CD8-positive, alpha-beta memory T cell (primary cell): ENCODE measurements around the gene AKR1A1. TPM values are rescaled to one million over a fixed set of nuclear protein-coding genes. Genes with fewer than 3 reads are reported as not detected.
"Not testable (repeated sequence)": the region's sequence is repeated elsewhere in the genome, so short reads cannot be mapped to it uniquely, and the experiment has no call there.

Source experiments
- CTCF ChIA-PET: fragments of 350-600 bp; sonication (Branson Sonifier 250); formaldehyde crosslinking; loops from one replicate; lab custom pipeline; 2021; ENCODE audit warnings: antibody characterized with exemption; lab: Charles Lee
- POLR2A ChIA-PET: fragments of 350-600 bp; sonication (Branson Sonifier 250); formaldehyde crosslinking; loops from one replicate; lab custom pipeline; 2021; ENCODE audit warnings: antibody characterized with exemption; lab: Charles Lee
- DNase-seq, 5 donors: peaks; one replicate each; pipeline versions ENCODE4 v3.0.0 to v3.0.0-alpha.2; 2020 to 2022; ENCODE audit warnings: mixed read lengths in 1 of 5
- H3K27ac ChIP-seq: one replicate; pipeline ENCODE4 v1.7.0; 2013; ENCODE audit warnings: low read depth, mild to moderate bottlenecking, low read length, moderate library complexity
- H3K27me3 ChIP-seq: 2 replicates; pipeline ENCODE4 v1.7.0; 2013; ENCODE audit warnings: low read length, mild to moderate bottlenecking; ENCODE audit not compliant: insufficient read depth, poor library complexity, severe bottlenecking
- H3K36me3 ChIP-seq: 2 replicates; pipeline ENCODE4 v1.7.0; 2013; ENCODE audit warnings: mild to moderate bottlenecking, low read length, moderate library complexity; ENCODE audit not compliant: insufficient read depth
- H3K4me1 ChIP-seq: 2 replicates; pipeline ENCODE4 v1.7.0; 2013; ENCODE audit warnings: mild to moderate bottlenecking, low read length, moderate library complexity; ENCODE audit not compliant: insufficient read depth
- H3K4me3 ChIP-seq: 2 replicates; pipeline ENCODE4 v1.7.0; 2013; ENCODE audit warnings: mild to moderate bottlenecking, low read length
- H3K9me3 ChIP-seq: 2 replicates; pipeline ENCODE4 v1.7.0; 2013; ENCODE audit warnings: mild to moderate bottlenecking, low read length
- H3K27ac Mint-ChIP-seq, 8 donors: one replicate each; pipeline ENCODE4 v1.8.0; 2020 to 2021; ENCODE audit warnings: mixed read lengths in 8 of 8, mild to moderate bottlenecking in 6 of 8, inconsistent platforms in 3 of 8, moderate library complexity in 3 of 8
- H3K27me3 Mint-ChIP-seq, 2 donors: one replicate each; pipeline ENCODE4 v1.8.0; 2020 to 2021; ENCODE audit warnings: mixed read lengths in 2 of 2, mild to moderate bottlenecking in 1 of 2, moderate library complexity in 1 of 2
- H3K36me3 Mint-ChIP-seq, 3 donors: one replicate each; pipeline ENCODE4 v1.8.0; 2020 to 2021; ENCODE audit warnings: mixed read lengths in 3 of 3, inconsistent platforms in 1 of 3, mild to moderate bottlenecking in 1 of 3
- H3K4me1 Mint-ChIP-seq, 3 donors: one replicate each; pipeline ENCODE4 v1.8.0; 2020 to 2021; ENCODE audit warnings: mixed read lengths in 3 of 3, inconsistent platforms in 1 of 3, mild to moderate bottlenecking in 1 of 3
- H3K4me3 Mint-ChIP-seq, 7 donors: one replicate each; pipeline ENCODE4 v1.8.0; 2020 to 2021; ENCODE audit warnings: mixed read lengths in 7 of 7, mild to moderate bottlenecking in 6 of 7, moderate library complexity in 4 of 7, inconsistent platforms in 2 of 7
- H3K9me3 Mint-ChIP-seq, 5 donors: one replicate each; pipeline ENCODE4 v1.8.0; 2020 to 2022; ENCODE audit warnings: mixed read lengths in 5 of 5, mild to moderate bottlenecking in 3 of 5, moderate library complexity in 2 of 5, inconsistent platforms in 1 of 5
- polyA plus RNA-seq: library from polyadenylated mRNA; unstranded; fragments of 300-500 nt; fragmentation: Illumina TruSeq; gene quantifications from one replicate; pipeline ENCODE4 v1.2.3, GENCODE V29; 2021
- total RNA-seq, 2 experiments: library from RNA; stranded (reverse); gene quantifications; one replicate each; pipeline ENCODE4 v1.2.3, GENCODE V29; 2021

AKR1A1 gene
- total and polyA plus RNA-seq, 3 experiments from 2014 or later: 98.3 to 217 (median 204) TPM

DNA sequence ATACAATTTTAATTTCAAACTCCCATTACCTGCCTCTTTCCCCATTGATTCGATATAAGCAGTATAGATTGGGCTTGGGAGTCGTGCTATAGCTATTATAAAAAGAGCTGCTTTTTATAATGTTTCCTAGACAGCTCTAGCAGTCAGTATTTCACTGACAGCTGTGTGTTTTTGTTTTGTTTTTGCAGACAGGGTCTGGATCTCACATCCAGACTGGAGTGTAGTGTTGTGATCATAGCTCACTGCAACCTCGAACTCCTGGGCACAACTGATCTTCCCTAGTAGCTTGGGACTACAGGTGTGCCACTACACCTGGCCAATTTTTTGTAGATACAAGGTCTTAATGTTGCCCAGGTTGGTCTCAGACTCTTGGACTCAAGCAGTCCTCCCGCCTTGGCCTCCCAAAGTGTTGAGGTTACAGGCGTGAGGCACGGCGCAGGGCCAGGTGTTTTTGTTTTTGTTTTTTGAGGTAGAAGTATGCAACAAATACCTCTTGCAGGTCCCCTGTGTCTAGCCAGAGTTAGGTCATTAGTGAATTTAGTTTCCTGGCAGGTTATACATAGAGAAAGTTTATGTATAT lies 35.0 kb downstream of the AKR1A1 start:
- Histone ChIP-seq H3K36me3 (no peaks in the 10 kb centered on the region), H3K9me3 (no peaks in the 10 kb centered on the region), H3K27ac (peak overlapping the region; percentile 60), H3K4me3 (peak overlapping the region; percentile 95), H3K4me1 (peaks cover 21% of the 10 kb centered on the region), H3K27me3 (no peaks in the 10 kb centered on the region)
- Mint-ChIP-seq H3K9me3 (no peaks in the 10 kb centered on the region), H3K4me3 (peak overlapping the region; percentile 93 to 100 (median 99)), H3K36me3 (peaks cover 0 to 15% (median 0%) of the 10 kb centered on the region in 3 donors), H3K27ac (peak overlapping the region; percentile 94 to 98 (median 96)), H3K27me3 (peaks cover 0 to 2% of the 10 kb centered on the region in 2 donors), H3K4me1 (peaks cover 35 to 54% (median 40%) of the 10 kb centered on the region in 3 donors)
- CTCF ChIA-PET: interaction anchor here (0.8 to 3.0 kb wide), 2 partner anchors 64 to 93 kb away, joined by 3 to 8 read pairs; partner anchors contain the start of gene PRDX1
- POLR2A ChIA-PET: interaction anchor here (0.8 to 2.1 kb wide), 7 partner anchors 64 to 282 kb away, joined by 3 to 11 read pairs (median 8); partner anchors contain the start of genes CCDC163, GPBP1L1, MMACHC and MUTYH
- DNase-seq: no peak

DNA sequence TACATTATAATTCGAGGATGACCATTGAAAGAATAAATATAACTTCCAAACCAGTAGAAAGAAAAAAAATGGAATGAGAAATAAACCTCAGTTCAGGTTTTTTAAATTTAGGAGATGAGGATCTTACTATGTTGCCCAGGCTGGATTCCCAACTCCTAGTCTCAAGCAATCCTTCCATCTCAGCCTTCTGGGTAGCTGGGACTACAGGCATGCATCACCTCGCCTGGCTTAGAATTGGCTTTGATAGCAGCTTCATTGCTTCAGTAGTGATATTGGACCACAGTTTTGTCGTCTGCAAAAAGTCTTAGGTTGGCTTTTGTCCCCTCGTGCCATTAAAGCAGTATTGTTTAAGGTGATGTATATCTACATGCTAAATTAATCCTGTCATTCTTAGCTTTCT lies 36.1 kb downstream of the AKR1A1 start:
- Mint-ChIP-seq H3K4me3 (peak overlapping the region; percentile 93 to 100 (median 97)), H3K27ac (peak overlapping the region; percentile 89 to 98 (median 96)), H3K27me3 (peaks cover 0 to 2% of the 10 kb centered on the region in 2 donors), H3K9me3 (no peaks in the 10 kb centered on the region), H3K36me3 (peaks cover 0 to 23% (median 2%) of the 10 kb centered on the region in 3 donors), H3K4me1 (peaks cover 41 to 61% (median 51%) of the 10 kb centered on the region in 3 donors)
- POLR2A ChIA-PET: interaction anchor here (0.7 kb wide), 2 partner anchors 22 to 101 kb away, joined by 3 to 4 read pairs; no protein-coding TSS in a partner anchor
- H3K4me1 ChIP-seq: peaks cover 21% of the 10 kb centered on the region
- no peak for DNase-seq
- peak overlapping the region; percentile 34 for H3K27ac ChIP-seq
- no peaks in the 10 kb centered on the region for H3K27me3 ChIP-seq
- CTCF ChIA-PET: interaction anchor here (3.0 kb wide), 1 partner anchor 66 kb away, joined by 8 read pairs; the partner anchor contains the start of gene PRDX1
- H3K9me3 ChIP-seq: no peaks in the 10 kb centered on the region
- H3K36me3 ChIP-seq: peaks cover 4% of the 10 kb centered on the region
- peak overlapping the region; percentile 33 for H3K4me3 ChIP-seq

- peaks cover 0 to 35% (median 2%) of the 10 kb centered on the region in 3 donors for H3K36me3 Mint-ChIP-seq
- Histone ChIP-seq H3K4me1 (peaks cover 17% of the 10 kb centered on the region), H3K27ac (no peak overlapping the region), H3K4me3 (no peak overlapping the region), H3K9me3 (no peaks in the 10 kb centered on the region), H3K36me3 (peaks cover 11% of the 10 kb centered on the region), H3K27me3 (no peaks in the 10 kb centered on the region)
- peak overlapping the region in 1 of 8 donors; percentile 33 for H3K27ac Mint-ChIP-seq
- ChIA-PET CTCF (interaction anchor here (1.2 kb wide), 1 partner anchor 19 kb away, joined by 3 read pairs; no protein-coding TSS in a partner anchor), POLR2A (no interaction called here)
- H3K4me3 Mint-ChIP-seq: no peak overlapping the region
- DNase-seq: no peak
- no peaks in the 10 kb centered on the region for H3K9me3 Mint-ChIP-seq
- no peaks in the 10 kb centered on the region for H3K27me3 Mint-ChIP-seq
- H3K4me1 Mint-ChIP-seq: peaks cover 36 to 64% (median 44%) of the 10 kb centered on the region in 3 donors
These were observed 39.2 kb downstream of the AKR1A1 start for GRCh38 chr1:45589861-45590260.

GRCh38 chr1:45594412-45594811 lies 43.8 kb downstream of the AKR1A1 start:
- Histone ChIP-seq H3K27me3 (no peaks in the 10 kb centered on the region), H3K4me3 (no peak overlapping the region), H3K9me3 (no peaks in the 10 kb centered on the region), H3K36me3 (peaks cover 20% of the 10 kb centered on the region), H3K4me1 (peaks cover 9% of the 10 kb centered on the region), H3K27ac (no peak overlapping the region)
- DNase-seq: no peak
- CTCF ChIA-PET: no interaction called here
- Mint-ChIP-seq H3K9me3 (no peaks in the 10 kb centered on the region), H3K27ac (peak overlapping the region in 2 of 8 donors; percentile 17 to 47), H3K27me3 (no peaks in the 10 kb centered on the region), H3K36me3 (peaks cover 4 to 59% (median 9%) of the 10 kb centered on the region in 3 donors), H3K4me1 (peaks cover 17 to 56% (median 37%) of the 10 kb centered on the region in 3 donors), H3K4me3 (peak overlapping the region in 1 of 7 donors; percentile 27)
- POLR2A ChIA-PET: no interaction called here

GRCh38 chr1:45596765-45597164 lies 46.1 kb downstream of the AKR1A1 start:
- H3K27me3 Mint-ChIP-seq, CTCF ChIA-PET, H3K4me3 Mint-ChIP-seq, DNase-seq, H3K27me3 ChIP-seq, H3K9me3 ChIP-seq, H3K27ac ChIP-seq, H3K4me1 ChIP-seq, POLR2A ChIA-PET, H3K4me3 ChIP-seq, H3K9me3 Mint-ChIP-seq: not testable (repeated sequence)
- Mint-ChIP-seq H3K4me1 (peaks cover 28 to 61% (median 47%) of the 10 kb centered on the region in 3 donors), H3K27ac (peak overlapping the region in 1 of 8 donors; percentile 54), H3K36me3 (peaks cover 4 to 68% (median 7%) of the 10 kb centered on the region in 3 donors)
- peaks cover 16% of the 10 kb centered on the region for H3K36me3 ChIP-seq

GRCh38 chr1:45604239-45604638 lies 53.6 kb downstream of the AKR1A1 start:
- POLR2A ChIA-PET: no interaction called here
- Mint-ChIP-seq H3K27me3 (no peaks in the 10 kb centered on the region), H3K4me1 (peaks cover 38 to 58% (median 48%) of the 10 kb centered on the region in 3 donors), H3K27ac (peak overlapping the region in 1 of 8 donors; percentile 32), H3K36me3 (peaks cover 0 to 84% (median 15%) of the 10 kb centered on the region in 3 donors), H3K4me3 (no peak overlapping the region), H3K9me3 (no peaks in the 10 kb centered on the region)
- Histone ChIP-seq H3K9me3 (no peaks in the 10 kb centered on the region), H3K36me3 (peaks cover 14% of the 10 kb centered on the region), H3K4me1 (no peaks in the 10 kb centered on the region), H3K27me3 (no peaks in the 10 kb centered on the region), H3K27ac (no peak overlapping the region), H3K4me3 (no peak overlapping the region)
- CTCF ChIA-PET: no interaction called here
- DNase-seq: no peak

- no peaks in the 10 kb centered on the region for H3K27me3 Mint-ChIP-seq
- H3K4me1 Mint-ChIP-seq: peaks cover 16 to 30% (median 22%) of the 10 kb centered on the region in 3 donors
- no peak overlapping the region for H3K4me3 ChIP-seq
- POLR2A ChIA-PET: no interaction called here
- no peaks in the 10 kb centered on the region for H3K27me3 ChIP-seq
- H3K27ac Mint-ChIP-seq: peak overlapping the region; percentile 3 to 82 (median 59)
- DNase-seq: no peak
- H3K4me3 Mint-ChIP-seq: no peak overlapping the region
- CTCF ChIA-PET: no interaction called here
- no peaks in the 10 kb centered on the region for H3K9me3 Mint-ChIP-seq
- H3K36me3 ChIP-seq: peaks cover 18% of the 10 kb centered on the region
- no peaks in the 10 kb centered on the region for H3K4me1 ChIP-seq
- no peaks in the 10 kb centered on the region for H3K9me3 ChIP-seq
- H3K27ac ChIP-seq: no peak overlapping the region
- H3K36me3 Mint-ChIP-seq: peaks cover 0 to 83% (median 22%) of the 10 kb centered on the region in 3 donors
These were observed 56.9 kb downstream of the AKR1A1 start for GRCh38 chr1:45607404-45608074.
